Panc1 (cell line): ENCODE results near the gene KNDC1. TPM values are rescaled to one million over a fixed set of nuclear protein-coding genes. Genes with fewer than 3 reads are reported as not detected.

Source experiments
- ATAC-seq: fragments of 200-7000 bp; cut with Tn5 transposase; 2 replicates; pipeline ENCODE4 v1.9.1; 2020; ENCODE audit warnings: mild to moderate bottlenecking, moderate library complexity
- BruUV-seq: library from RNA; stranded (reverse); fragments of 400-500 nt; replicated peaks from 2 replicates; lab custom pipeline; 2021; lab: Mats Ljungman, UMichigan
- CTCF ChIA-PET: fragments of 300-600 bp; sonication (Branson Sonifier 250); formaldehyde crosslinking; loops from one replicate; lab custom pipeline; 2022; ENCODE audit warnings: antibody characterized with exemption; lab: Charles Lee
- POLR2A ChIA-PET: fragments of 300-600 bp; sonication (Branson Sonifier 250); formaldehyde crosslinking; loops from one replicate; lab custom pipeline; 2022; ENCODE audit warnings: antibody characterized with exemption; lab: Charles Lee
- DNase-seq: peaks from one replicate; pipeline ENCODE4 v3.0.0-alpha.2; 2010; ENCODE audit warnings: low read depth, low spot score
- H3K27ac ChIP-seq: 2 replicates; pipeline ENCODE4 v1.5.1; 2011; ENCODE audit warnings: mild to moderate bottlenecking, low read length, inconsistent platforms
- H3K27me3 ChIP-seq: fragments of 200-500 bp; sonication (Bioruptor generic); 2 replicates; pipeline ENCODE4 v1.6.0; 2014; ENCODE audit warnings: low read length, inconsistent platforms; ENCODE audit not compliant: control insufficient read depth, insufficient read depth
- H3K36me3 ChIP-seq: fragments of 200-500 bp; sonication (Bioruptor generic); 2 replicates; pipeline ENCODE4 v1.5.1; 2014; ENCODE audit warnings: inconsistent platforms, mild to moderate bottlenecking, low read length, moderate library complexity; ENCODE audit not compliant: control insufficient read depth, insufficient read depth
- H3K4me1 ChIP-seq: 2 replicates; pipeline ENCODE4 v1.5.1; 2011; ENCODE audit warnings: inconsistent platforms, mild to moderate bottlenecking, low read length, moderate library complexity; ENCODE audit not compliant: control insufficient read depth, insufficient read depth
- H3K4me3 ChIP-seq, 2 experiments: 2 replicates each; pipeline ENCODE4 v1.5.1; 2011 to 2012; ENCODE audit warnings: low read depth in 2 of 2, low read length in 2 of 2, mild to moderate bottlenecking in 2 of 2, inconsistent platforms in 1 of 2, moderate library complexity in 1 of 2
- H3K9me3 ChIP-seq: fragments of 200-500 bp; sonication (Bioruptor generic); 2 replicates; pipeline ENCODE4 v1.5.1; 2014; ENCODE audit warnings: low read depth, mild to moderate bottlenecking, inconsistent platforms, low read length, moderate library complexity; ENCODE audit not compliant: control insufficient read depth, insufficient read depth
- POLR2AphosphoS5 ChIP-seq: IDR thresholded peaks from 2 replicates; pipeline ENCODE4 v1.6.1; 2012; ENCODE audit warnings: mild to moderate bottlenecking, low read depth, low read length, moderate library complexity
- SIN3A ChIP-seq: IDR thresholded peaks from 2 replicates; pipeline ENCODE4 v1.6.1; 2012; ENCODE audit warnings: low read depth, mild to moderate bottlenecking, low read length, moderate library complexity, borderline replicate concordance; ENCODE audit not compliant: insufficient read depth
- TCF7L2 ChIP-seq: IDR thresholded peaks from 2 replicates; pipeline ENCODE4 v1.6.1; 2011; ENCODE audit warnings: mild to moderate bottlenecking, low read depth, low read length, inconsistent platforms
- in situ Hi-C: cut with HindIII; loops from 2 replicates; pipeline ENCODE4 v1.10.0; 2016; ENCODE audit warnings: low sequenced_read_pairs, low pct_unique_long_range_greater_than_20kb
- intact Hi-C: fragments of 100-400 bp; cut with micrococcal nuclease; formaldehyde crosslinking; loops from one replicate; pipeline ENCODE4 v1.10.0; 2022; ENCODE audit not compliant: unreplicated experiment
- total RNA-seq: library from RNA; stranded (reverse); gene quantifications from one replicate; pipeline ENCODE4 v1.2.1, GENCODE V29; 2021; ENCODE audit not compliant: unreplicated experiment
- TF ChIP-seq, protein P1 (sequence below), 2 experiments: IDR thresholded peaks; 2 replicates each; pipeline ENCODE4 v1.6.1; 2011 to 2012; ENCODE audit warnings: low read depth in 2 of 2, control low read depth in 1 of 2, low read length in 1 of 2, mild to moderate bottlenecking in 1 of 2, moderate library complexity in 1 of 2; ENCODE audit not compliant: insufficient read depth in 1 of 2
- TF ChIP-seq, protein P2 (sequence below): fragments of 450-650 bp; IDR thresholded peaks from 2 replicates; pipeline ENCODE4 v1.5.1; 2017; ENCODE audit warnings: mild to moderate bottlenecking

The KNDC1 gene
- total RNA-seq, 1 experiment from 2014 or later = 2.6 TPM

DNA sequence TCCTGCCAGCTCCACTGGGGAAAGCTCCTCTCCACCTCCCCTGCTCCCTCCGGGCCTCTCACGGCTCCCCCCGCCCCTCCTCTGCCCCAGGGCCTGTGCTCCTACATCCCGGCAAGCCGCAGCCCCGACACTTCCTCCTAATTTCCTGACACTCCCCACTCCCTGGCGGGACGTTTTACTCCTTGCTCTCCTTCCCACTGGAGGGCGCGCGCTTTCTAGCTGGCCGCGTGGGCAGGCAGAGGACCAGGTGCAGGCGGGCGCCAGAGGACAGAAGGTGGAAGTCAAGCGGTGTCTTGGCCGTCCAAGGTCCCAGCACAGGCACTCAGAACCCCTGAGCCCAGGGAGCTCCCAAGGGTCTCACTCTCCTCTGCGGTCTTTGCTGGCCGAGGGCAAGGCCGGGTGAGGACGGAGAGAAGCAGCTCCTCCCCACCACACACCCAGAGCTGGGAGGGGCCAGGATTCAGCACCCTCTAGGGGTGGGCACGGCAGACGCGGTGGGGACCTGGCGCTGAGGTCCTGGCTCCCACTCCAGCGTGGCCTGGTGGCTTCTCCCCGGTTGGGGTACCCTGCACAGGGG lies 97.6 kb downstream of the KNDC1 start:
- H3K4me1 ChIP-seq = peaks cover 44% of the 10 kb centered on the region
- POLR2A ChIA-PET = interaction anchor here (0.5 kb wide), 1 partner anchor 47 kb away, joined by 5 read pairs; no protein-coding TSS in a partner anchor
- intact Hi-C loops (no loop called here), in situ Hi-C loops (no loop called here)
- H3K27me3 ChIP-seq = no peaks in the 10 kb centered on the region
- CTCF ChIA-PET = interaction anchor here (0.6 to 1.8 kb wide), 7 partner anchors 10 to 355 kb away, joined by 3 to 13 read pairs (median 5); no protein-coding TSS in a partner anchor
- no peaks in the 10 kb centered on the region for H3K9me3 ChIP-seq
- peak; percentile 76 for ATAC-seq
- H3K4me3 ChIP-seq = peak overlapping the region; percentile 38 to 45
- TF ChIP-seq POLR2AphosphoS5 = peak; percentile 61; the same call in 1 of the 2 replicates
- TF ChIP-seq SIN3A = no peak
- TF ChIP-seq, protein P1, sequence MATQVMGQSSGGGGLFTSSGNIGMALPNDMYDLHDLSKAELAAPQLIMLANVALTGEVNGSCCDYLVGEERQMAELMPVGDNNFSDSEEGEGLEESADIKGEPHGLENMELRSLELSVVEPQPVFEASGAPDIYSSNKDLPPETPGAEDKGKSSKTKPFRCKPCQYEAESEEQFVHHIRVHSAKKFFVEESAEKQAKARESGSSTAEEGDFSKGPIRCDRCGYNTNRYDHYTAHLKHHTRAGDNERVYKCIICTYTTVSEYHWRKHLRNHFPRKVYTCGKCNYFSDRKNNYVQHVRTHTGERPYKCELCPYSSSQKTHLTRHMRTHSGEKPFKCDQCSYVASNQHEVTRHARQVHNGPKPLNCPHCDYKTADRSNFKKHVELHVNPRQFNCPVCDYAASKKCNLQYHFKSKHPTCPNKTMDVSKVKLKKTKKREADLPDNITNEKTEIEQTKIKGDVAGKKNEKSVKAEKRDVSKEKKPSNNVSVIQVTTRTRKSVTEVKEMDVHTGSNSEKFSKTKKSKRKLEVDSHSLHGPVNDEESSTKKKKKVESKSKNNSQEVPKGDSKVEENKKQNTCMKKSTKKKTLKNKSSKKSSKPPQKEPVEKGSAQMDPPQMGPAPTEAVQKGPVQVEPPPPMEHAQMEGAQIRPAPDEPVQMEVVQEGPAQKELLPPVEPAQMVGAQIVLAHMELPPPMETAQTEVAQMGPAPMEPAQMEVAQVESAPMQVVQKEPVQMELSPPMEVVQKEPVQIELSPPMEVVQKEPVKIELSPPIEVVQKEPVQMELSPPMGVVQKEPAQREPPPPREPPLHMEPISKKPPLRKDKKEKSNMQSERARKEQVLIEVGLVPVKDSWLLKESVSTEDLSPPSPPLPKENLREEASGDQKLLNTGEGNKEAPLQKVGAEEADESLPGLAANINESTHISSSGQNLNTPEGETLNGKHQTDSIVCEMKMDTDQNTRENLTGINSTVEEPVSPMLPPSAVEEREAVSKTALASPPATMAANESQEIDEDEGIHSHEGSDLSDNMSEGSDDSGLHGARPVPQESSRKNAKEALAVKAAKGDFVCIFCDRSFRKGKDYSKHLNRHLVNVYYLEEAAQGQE (IDR thresholded peaks at IDR 0.05; ENCODE audit: insufficient read depth in 1 of 2, low read depth in 2 of 2, low read length in 1 of 2) = no peak
- TF ChIP-seq TCF7L2 = no peak
- TF ChIP-seq, protein P2, sequence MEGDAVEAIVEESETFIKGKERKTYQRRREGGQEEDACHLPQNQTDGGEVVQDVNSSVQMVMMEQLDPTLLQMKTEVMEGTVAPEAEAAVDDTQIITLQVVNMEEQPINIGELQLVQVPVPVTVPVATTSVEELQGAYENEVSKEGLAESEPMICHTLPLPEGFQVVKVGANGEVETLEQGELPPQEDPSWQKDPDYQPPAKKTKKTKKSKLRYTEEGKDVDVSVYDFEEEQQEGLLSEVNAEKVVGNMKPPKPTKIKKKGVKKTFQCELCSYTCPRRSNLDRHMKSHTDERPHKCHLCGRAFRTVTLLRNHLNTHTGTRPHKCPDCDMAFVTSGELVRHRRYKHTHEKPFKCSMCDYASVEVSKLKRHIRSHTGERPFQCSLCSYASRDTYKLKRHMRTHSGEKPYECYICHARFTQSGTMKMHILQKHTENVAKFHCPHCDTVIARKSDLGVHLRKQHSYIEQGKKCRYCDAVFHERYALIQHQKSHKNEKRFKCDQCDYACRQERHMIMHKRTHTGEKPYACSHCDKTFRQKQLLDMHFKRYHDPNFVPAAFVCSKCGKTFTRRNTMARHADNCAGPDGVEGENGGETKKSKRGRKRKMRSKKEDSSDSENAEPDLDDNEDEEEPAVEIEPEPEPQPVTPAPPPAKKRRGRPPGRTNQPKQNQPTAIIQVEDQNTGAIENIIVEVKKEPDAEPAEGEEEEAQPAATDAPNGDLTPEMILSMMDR = peak; percentile 95
- no TSS peak for BruUV-seq
- H3K36me3 ChIP-seq = no peaks in the 10 kb centered on the region
- no peak for DNase-seq
- H3K27ac ChIP-seq = peak overlapping the region; percentile 4

DNA sequence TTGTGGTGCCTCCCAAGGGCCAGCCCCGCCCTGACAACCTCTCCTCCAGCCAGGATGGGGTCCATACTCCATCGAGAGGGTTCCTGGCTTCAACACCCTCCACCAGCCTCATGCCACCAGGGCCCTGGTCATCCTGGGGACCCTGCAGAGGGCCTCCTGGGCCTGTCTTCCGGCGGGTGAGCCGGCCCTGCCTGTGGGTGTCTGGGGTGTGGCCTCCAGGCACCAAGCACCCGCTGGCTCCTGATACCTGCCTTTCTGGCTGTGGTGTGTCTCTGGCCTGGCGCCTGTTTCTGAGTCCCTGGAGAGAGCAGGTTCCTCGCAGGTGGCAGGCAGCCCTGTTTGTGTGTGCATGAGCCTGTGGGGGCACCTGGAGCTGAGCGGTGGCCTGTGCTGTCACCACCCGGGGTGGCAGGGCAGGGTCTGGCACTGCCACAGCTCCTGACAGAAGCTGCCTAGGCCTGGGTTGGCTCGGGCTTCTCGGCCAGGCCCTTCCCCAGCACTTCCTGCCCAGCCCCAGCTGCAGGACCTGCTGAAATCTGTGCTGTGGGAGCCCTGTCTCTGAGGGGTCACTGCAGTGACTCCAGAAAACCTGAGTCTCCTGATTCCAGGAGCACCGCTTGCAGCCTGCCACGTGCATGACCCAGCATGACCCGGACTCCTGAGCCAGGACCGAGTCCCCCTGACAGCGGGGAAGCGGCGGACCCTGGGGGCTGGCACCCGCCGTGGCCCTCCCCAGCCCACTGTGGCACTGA lies 98.2 kb downstream of the KNDC1 start:
- BruUV-seq = no TSS peak
- Histone ChIP-seq H3K4me3 (peak overlapping the region; percentile 38 to 45; a peak in 3 of 4 replicates), H3K27ac (peak overlapping the region; percentile 4), H3K36me3 (no peaks in the 10 kb centered on the region), H3K9me3 (no peaks in the 10 kb centered on the region), H3K4me1 (peaks cover 45% of the 10 kb centered on the region), H3K27me3 (no peaks in the 10 kb centered on the region)
- ATAC-seq (peak; percentile 22), DNase-seq (no peak)
- TF ChIP-seq TCF7L2 (no peak), POLR2AphosphoS5 (no peak), SIN3A (no peak)
- TF ChIP-seq, protein P2 = no peak
- TF ChIP-seq, protein P1 (IDR thresholded peaks at IDR 0.05; ENCODE audit: insufficient read depth in 1 of 2, low read depth in 2 of 2, low read length in 1 of 2) = no peak
- in situ Hi-C loops (no loop called here), intact Hi-C loops (no loop called here)
- CTCF ChIA-PET = interaction anchor here (1.4 to 1.8 kb wide), 3 partner anchors 17 to 115 kb away, joined by 4 to 6 read pairs (median 5); no protein-coding TSS in a partner anchor
- POLR2A ChIA-PET = no interaction called here
